Measurements from ENCODE around the gene TMEM225B. TPM values are rescaled to one million over a fixed set of nuclear protein-coding genes. Genes with fewer than 3 reads are reported as not detected.
"Not testable (repeated sequence)": the region's sequence is repeated elsewhere in the genome, so short reads cannot be mapped to it uniquely, and the experiment has no call there.

TMEM225B gene
- total RNA-seq, 2 donors from 2014 or later: 0.57 to 2.0 TPM

GRCh38 chr7:99573257-99573656 lies 24.8 kb upstream of the TMEM225B start:
- no peak for DNase-seq (ENCODE audit: low spot score)
- intact Hi-C loops (cut with DNase I): no loop called here

- no peak for DNase-seq (ENCODE audit: low spot score)
- intact Hi-C loops (cut with DNase I): no loop called here
Observed at GRCh38 chr7:99576251-99576650, 21.8 kb upstream of the TMEM225B start.

GRCh38 chr7:99579281-99579955 lies 18.6 kb upstream of the TMEM225B start:
- intact Hi-C loops (cut with DNase I): no loop called here
- no peak for DNase-seq (ENCODE audit: low spot score)

GRCh38 chr7:99579956-99580777 lies 17.9 kb upstream of the TMEM225B start:
- intact Hi-C loops (cut with DNase I): no loop called here
- no peak for DNase-seq (ENCODE audit: low spot score)

GRCh38 chr7:99580778-99581332 lies 17.2 kb upstream of the TMEM225B start:
- intact Hi-C loops (cut with DNase I); DNase-seq (ENCODE audit: low spot score): not testable (repeated sequence)

- DNase-seq (ENCODE audit: low spot score): no peak
Observed at GRCh38 chr7:99588868-99589267, 9.2 kb upstream of the TMEM225B start.

GRCh38 chr7:99594948-99595745 lies 2.9 kb upstream of the TMEM225B start:
- intact Hi-C loops (cut with DNase I): no loop called here
- no peak for DNase-seq (ENCODE audit: low spot score)

More at GRCh38 chr7:99588868-99589267, 9.2 kb upstream of the TMEM225B start:
- intact Hi-C loops (cut with DNase I): no loop called here

- intact Hi-C loops (cut with DNase I): no loop called here
Observed at GRCh38 chr7:99596408-99596955, 1.6 kb upstream of the TMEM225B start.

GRCh38 chr7:99599836-99600235 lies 1.8 kb downstream of the TMEM225B start:
- DNase-seq (ENCODE audit: low spot score): no peak
- intact Hi-C loops (cut with DNase I): no loop called here

More at GRCh38 chr7:99596408-99596955, 1.6 kb upstream of the TMEM225B start:
- DNase-seq (ENCODE audit: low spot score): no peak

GRCh38 chr7:99601656-99602310 lies 3.7 kb downstream of the TMEM225B start:
- DNase-seq (ENCODE audit: low spot score): no peak
- intact Hi-C loops (cut with DNase I): no loop called here

GRCh38 chr7:99605527-99605926 lies 7.5 kb downstream of the TMEM225B start:
- no peak for DNase-seq (ENCODE audit: low spot score)
- intact Hi-C loops (cut with DNase I): no loop called here

- intact Hi-C loops (cut with DNase I): no loop called here
Observed at GRCh38 chr7:99606531-99606930, 8.5 kb downstream of the TMEM225B start.

GRCh38 chr7:99607548-99607947 lies 9.5 kb downstream of the TMEM225B start:
- no peak for DNase-seq (ENCODE audit: low spot score)
- intact Hi-C loops (cut with DNase I): no loop called here

More at GRCh38 chr7:99606531-99606930, 8.5 kb downstream of the TMEM225B start:
- no peak for DNase-seq (ENCODE audit: low spot score)

- intact Hi-C loops (cut with DNase I): no loop called here
- no peak for DNase-seq (ENCODE audit: low spot score)
Observed at GRCh38 chr7:99614495-99614894, 16.4 kb downstream of the TMEM225B start.

GRCh38 chr7:99615989-99616358 lies 17.9 kb downstream of the TMEM225B start:
- DNase-seq (ENCODE audit: low spot score): no peak
- intact Hi-C loops (cut with DNase I): no loop called here

- intact Hi-C loops (cut with DNase I): no loop called here
- DNase-seq (ENCODE audit: low spot score): peak; percentile 96
Observed at GRCh38 chr7:99616359-99617191, 18.5 kb downstream of the TMEM225B start, which contains the start of gene ZSCAN25. Gene ZSCAN25 (plus strand): TSS chr7:99616946. CDS start chr7:99619607, 2,661 bp downstream.

- no peak for DNase-seq (ENCODE audit: low spot score)
- intact Hi-C loops (cut with DNase I): no loop called here
Observed at GRCh38 chr7:99617192-99617781, 19.2 kb downstream of the TMEM225B start.

Data from posterior vena cava (tissue), 2 donors.